Lung (tissue), 12 donors: ENCODE results near the gene ARHGEF4. TPM values are rescaled to one million over a fixed set of nuclear protein-coding genes. Genes with fewer than 3 reads are reported as not detected.

Experiments used
- ATAC-seq: fragments of 200-7000 bp; cut with Tn5 transposase; one replicate; pipeline ENCODE4 v1.9.1; 2020; ENCODE audit warnings: moderate number of reproducible peaks; ENCODE audit not compliant: insufficient read depth, low FRiP score
- DNase-seq, 3 donors: peaks; one replicate each; pipeline ENCODE4 v3.0.0-alpha.2; 2013 to 2017
- H3K27ac ChIP-seq, 2 donors: one replicate each; pipeline ENCODE4 v1.5.1; 2013; ENCODE audit warnings: mild to moderate bottlenecking in 2 of 2, moderate library complexity in 2 of 2, control low read depth in 1 of 2, inconsistent platforms in 1 of 2, low read depth in 1 of 2, low read length in 1 of 2
- H3K27me3 ChIP-seq, 3 donors: one replicate each; pipeline ENCODE4 v1.5.1; 2013; ENCODE audit warnings: low read length in 2 of 3; ENCODE audit not compliant: control insufficient read depth in 3 of 3, insufficient read depth in 3 of 3
- H3K36me3 ChIP-seq, 4 donors: one replicate each; pipeline ENCODE4 v1.5.1; 2013; ENCODE audit warnings: low read length in 4 of 4, mild to moderate bottlenecking in 1 of 4, moderate library complexity in 1 of 4; ENCODE audit not compliant: control insufficient read depth in 4 of 4, insufficient read depth in 4 of 4
- H3K4me1 ChIP-seq, 5 donors: one replicate each; pipeline ENCODE4 v1.5.1; 2013; ENCODE audit warnings: low read length in 5 of 5, mild to moderate bottlenecking in 2 of 5, moderate library complexity in 1 of 5; ENCODE audit not compliant: control insufficient read depth in 5 of 5, insufficient read depth in 5 of 5
- H3K4me3 ChIP-seq: one replicate; pipeline ENCODE4 v1.5.1; 2013; ENCODE audit warnings: mild to moderate bottlenecking, control low read depth, moderate library complexity
- H3K9ac ChIP-seq, 2 donors: one replicate each; pipeline ENCODE4 v1.5.1; 2013; ENCODE audit warnings: low read length in 2 of 2, control low read depth in 1 of 2; ENCODE audit not compliant: insufficient read depth in 1 of 2
- H3K9me3 ChIP-seq, 4 donors: one replicate each; pipeline ENCODE4 v1.5.1; 2013; ENCODE audit warnings: low read length in 3 of 4, mild to moderate bottlenecking in 1 of 4, moderate library complexity in 1 of 4; ENCODE audit not compliant: control insufficient read depth in 4 of 4, insufficient read depth in 3 of 4
- WGBS, 2 donors: extraction: QIAGEN DNeasy Blood & Tissue Kit; methylation state at CpG; one replicate each; pipeline ENCODE4 v1.1.7; 2013; 5-methylcytosine and 5-hydroxymethylcytosine counted together
- polyA plus RNA-seq, 2 donors: library from polyadenylated mRNA; stranded (reverse); fragments of 200-250 nt; gene quantifications; one replicate each; pipeline ENCODE4 v1.2.1, GENCODE V29; 2013
- total RNA-seq, 2 donors: library from RNA; depleted of rRNA in 1 of 2; stranded (reverse); fragments of >200 nt in 1 of 2; gene quantifications; one replicate each; pipeline ENCODE4 v1.2.1, GENCODE V29; 2014 to 2021
- TF ChIP-seq, protein P1 (sequence below): IDR thresholded peaks from 2 replicates; pipeline ENCODE4 v1.5.1; 2012; ENCODE audit warnings: mild to moderate bottlenecking; ENCODE audit errors: control extremely low read depth, extremely low read depth
- donor health status: control.
- donor health status: control.
- donor health status: Bipolar disorder and iron deficiency.
- donor health status: healthy.
- donor health status: DM: yes; HTN: yes; CAD: no.

The ARHGEF4 gene
- total and polyA plus RNA-seq, 4 donors, result 1.8 to 15.9 (median 6.9) TPM

DNA sequence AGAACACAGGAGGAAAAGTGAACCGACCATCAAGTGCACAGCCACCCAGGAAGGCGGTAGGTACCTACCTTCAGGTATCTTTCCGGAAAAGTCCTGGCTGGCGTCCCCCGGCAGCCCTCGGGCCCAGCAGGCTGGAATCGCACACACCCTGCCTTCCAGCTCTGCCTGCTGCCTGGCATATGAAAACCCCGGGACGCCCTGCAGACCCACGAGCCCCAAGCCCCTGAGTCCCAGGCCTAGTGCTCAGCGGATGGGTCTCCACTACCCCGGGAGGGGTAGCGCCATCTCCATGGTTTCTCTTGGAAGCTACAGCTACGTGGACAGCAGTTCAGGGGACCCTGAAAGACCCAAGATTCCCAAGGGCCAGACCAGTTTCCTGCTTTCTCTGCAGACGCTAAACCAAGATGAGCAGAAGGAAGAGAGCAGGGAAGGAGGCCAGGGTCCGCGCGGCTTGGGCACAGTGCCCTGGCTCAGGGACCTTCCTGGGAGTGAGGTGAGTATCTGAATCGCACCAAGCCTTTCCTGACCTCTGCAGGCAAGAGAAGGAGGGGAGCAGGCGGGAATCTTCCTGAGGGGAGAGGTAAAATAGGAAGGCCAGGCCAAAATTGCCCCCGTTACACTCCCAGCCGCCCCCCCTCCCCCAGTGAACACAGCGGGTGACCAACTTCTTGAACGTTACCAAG is 80.4 kb downstream of the ARHGEF4 start:
- H3K36me3 ChIP-seq, result no peaks in the 10 kb centered on the region
- H3K4me3 ChIP-seq, result no peak overlapping the region
- H3K27me3 ChIP-seq, result peaks cover 8 to 21% (median 9%) of the 10 kb centered on the region in 3 donors
- WGBS, 2 donors, result 83 to 88% methylated on average over 24 of the region's 24 CpGs
- ATAC-seq (no peak), DNase-seq (no peak)
- no peak overlapping the region for H3K9ac ChIP-seq
- TF ChIP-seq, protein P1, sequence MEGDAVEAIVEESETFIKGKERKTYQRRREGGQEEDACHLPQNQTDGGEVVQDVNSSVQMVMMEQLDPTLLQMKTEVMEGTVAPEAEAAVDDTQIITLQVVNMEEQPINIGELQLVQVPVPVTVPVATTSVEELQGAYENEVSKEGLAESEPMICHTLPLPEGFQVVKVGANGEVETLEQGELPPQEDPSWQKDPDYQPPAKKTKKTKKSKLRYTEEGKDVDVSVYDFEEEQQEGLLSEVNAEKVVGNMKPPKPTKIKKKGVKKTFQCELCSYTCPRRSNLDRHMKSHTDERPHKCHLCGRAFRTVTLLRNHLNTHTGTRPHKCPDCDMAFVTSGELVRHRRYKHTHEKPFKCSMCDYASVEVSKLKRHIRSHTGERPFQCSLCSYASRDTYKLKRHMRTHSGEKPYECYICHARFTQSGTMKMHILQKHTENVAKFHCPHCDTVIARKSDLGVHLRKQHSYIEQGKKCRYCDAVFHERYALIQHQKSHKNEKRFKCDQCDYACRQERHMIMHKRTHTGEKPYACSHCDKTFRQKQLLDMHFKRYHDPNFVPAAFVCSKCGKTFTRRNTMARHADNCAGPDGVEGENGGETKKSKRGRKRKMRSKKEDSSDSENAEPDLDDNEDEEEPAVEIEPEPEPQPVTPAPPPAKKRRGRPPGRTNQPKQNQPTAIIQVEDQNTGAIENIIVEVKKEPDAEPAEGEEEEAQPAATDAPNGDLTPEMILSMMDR, result no peak
- H3K27ac ChIP-seq, result no peak overlapping the region
- H3K4me1 ChIP-seq, result no peaks in the 10 kb centered on the region
- peaks cover 0 to 1% (median 0%) of the 10 kb centered on the region in 4 donors for H3K9me3 ChIP-seq

DNA sequence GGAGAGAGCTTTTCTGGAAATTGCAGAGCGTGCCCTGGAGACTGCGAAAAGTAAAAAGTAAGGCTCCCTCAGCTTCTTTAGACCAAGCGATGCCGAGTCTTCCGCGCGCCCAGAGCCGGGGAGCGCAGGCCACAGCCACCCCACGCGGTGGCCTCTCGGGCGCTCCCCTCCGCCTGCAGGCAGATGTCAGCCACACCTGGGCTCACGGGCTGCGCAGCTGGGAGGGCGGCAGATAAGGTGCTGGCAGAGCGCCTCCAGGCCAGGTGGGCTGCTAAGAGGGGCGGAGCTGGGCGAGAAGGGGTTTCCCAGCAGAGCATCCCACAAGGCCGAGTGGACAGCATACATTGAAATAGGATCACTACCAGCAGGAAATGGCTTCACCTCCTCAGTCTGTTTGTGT is 81.7 kb downstream of the ARHGEF4 start:
- no peak for DNase-seq
- ATAC-seq, result no peak
- WGBS, 2 donors, result 78 to 86% methylated on average over 21 of the region's 21 CpGs
- TF ChIP-seq, protein P1, result no peak
- Histone ChIP-seq H3K27me3 (peaks cover 8 to 21% (median 9%) of the 10 kb centered on the region in 3 donors), H3K27ac (no peak overlapping the region), H3K4me1 (no peaks in the 10 kb centered on the region), H3K9me3 (peaks cover 0 to 1% (median 0%) of the 10 kb centered on the region in 4 donors), H3K4me3 (no peak overlapping the region), H3K36me3 (no peaks in the 10 kb centered on the region), H3K9ac (no peak overlapping the region)

DNA sequence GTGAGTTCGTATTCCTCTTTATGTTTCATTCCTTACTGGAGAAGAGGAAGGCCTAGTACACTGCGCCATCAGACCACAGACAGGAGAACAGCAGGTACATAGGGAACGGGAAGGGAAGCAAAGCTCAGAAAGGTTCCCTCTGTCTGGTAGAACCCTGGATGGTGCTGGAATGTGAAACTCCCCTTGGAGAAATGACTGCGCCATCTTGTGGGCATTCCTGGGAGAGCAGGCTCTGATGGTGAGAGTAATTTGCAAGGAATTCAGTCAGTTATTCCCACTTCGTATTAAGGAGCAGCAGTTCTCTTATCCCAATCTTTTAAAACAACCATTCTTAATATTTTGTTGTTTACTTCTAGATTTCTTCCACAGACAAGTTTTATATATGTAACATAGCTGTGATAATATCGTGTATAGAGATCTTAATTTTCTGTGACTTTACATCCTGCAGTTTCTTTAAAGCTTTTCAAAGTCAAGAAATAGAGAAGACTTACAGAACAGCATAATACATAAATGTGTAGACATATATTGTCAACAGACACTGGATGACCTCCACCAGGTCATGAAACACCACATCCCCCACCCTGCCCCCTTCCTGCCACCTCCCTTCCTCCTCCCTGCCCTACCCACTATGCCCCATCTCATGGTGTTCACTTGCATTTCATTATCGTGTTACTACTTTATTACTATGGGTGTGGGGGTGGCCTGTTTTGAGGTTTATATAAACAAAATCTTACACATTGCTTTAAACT is 83.9 kb downstream of the ARHGEF4 start:
- no peaks in the 10 kb centered on the region for H3K36me3 ChIP-seq
- H3K27ac ChIP-seq, result no peak overlapping the region
- ATAC-seq (peak; percentile 56), DNase-seq (peak; percentile 69 to 74 (median 74))
- TF ChIP-seq, protein P1, result peak; percentile 40
- H3K4me3 ChIP-seq, result no peak overlapping the region
- peaks cover 0 to 1% (median 0%) of the 10 kb centered on the region in 4 donors for H3K9me3 ChIP-seq
- no peak overlapping the region for H3K9ac ChIP-seq
- peaks cover 6 to 12% (median 8%) of the 10 kb centered on the region in 3 donors for H3K27me3 ChIP-seq
- 37 to 41% methylated on average over 7 of the region's 7 CpGs for WGBS, 2 donors
- H3K4me1 ChIP-seq, result no peaks in the 10 kb centered on the region
